Sigmoid colon (tissue), 7 donors: ENCODE data around the gene CTIF. TPM values are rescaled to one million over a fixed set of nuclear protein-coding genes. Genes with fewer than 3 reads are reported as not detected.

Source experiments
- DNase-seq: peaks from one replicate; pipeline ENCODE4 v3.0.0-alpha.2; 2019
- H3K27ac ChIP-seq, 4 donors: fragments of 200-600 bp; sonication (generic); one replicate each; pipeline ENCODE4 v1.5.1; 2016 to 2019; ENCODE audit warnings: mild to moderate bottlenecking in 1 of 4
- H3K27me3 ChIP-seq, 3 donors: fragments of 200-600 bp; sonication (generic); one replicate each; pipeline ENCODE4 v1.5.1; 2019; ENCODE audit warnings: mild to moderate bottlenecking in 1 of 3
- H3K36me3 ChIP-seq, 4 donors: fragments of 200-600 bp; sonication (generic); one replicate each; pipeline ENCODE4 v1.5.1; 2016 to 2019
- H3K4me1 ChIP-seq, 4 donors: fragments of 200-600 bp; sonication (generic); one replicate each; pipeline ENCODE4 v1.5.1; 2017 to 2019
- H3K4me3 ChIP-seq, 4 donors: fragments of 200-600 bp; sonication (generic); one replicate each; pipeline ENCODE4 v1.5.1; 2017 to 2019; ENCODE audit warnings: mild to moderate bottlenecking in 2 of 4, moderate library complexity in 1 of 4
- H3K9me3 ChIP-seq, 4 donors: fragments of 200-600 bp in 3 of 4; sonication (generic) in 3 of 4; one replicate each; pipeline versions ENCODE4 v1.5.1 to v1.6.1; 2013 to 2019
- CTCF ChIP-seq, 4 experiments: fragments of 450-650 bp in 3 of 4; fragments of 200-600 bp in 1 of 4; IDR thresholded peaks; one replicate each; pipeline ENCODE4 v1.5.1; 2016 to 2019; ENCODE audit warnings: antibody characterized with exemption in 4 of 4, mild to moderate bottlenecking in 3 of 4, moderate library complexity in 2 of 4
- EP300 ChIP-seq, 4 donors: sonication (generic); formaldehyde crosslinking; IDR thresholded peaks; one replicate each; pipeline ENCODE4 v1.6.1; 2017; ENCODE audit warnings: antibody characterized with exemption in 4 of 4
- POLR2A ChIP-seq, 2 donors: fragments of 450-650 bp; IDR thresholded peaks; one replicate each; pipeline ENCODE4 v1.6.1; 2016; ENCODE audit warnings: antibody characterized with exemption in 2 of 2, mild to moderate bottlenecking in 2 of 2, moderate library complexity in 2 of 2
- POLR2AphosphoS5 ChIP-seq, 4 donors: sonication (generic); formaldehyde crosslinking; IDR thresholded peaks; one replicate each; pipeline ENCODE4 v1.6.1; 2017; ENCODE audit warnings: antibody characterized with exemption in 4 of 4
- WGBS, 2 donors: extraction: QIAGEN DNeasy Blood & Tissue Kit; methylation state at CpG; one replicate each; pipeline ENCODE4 v1.1.7; 2013; 5-methylcytosine and 5-hydroxymethylcytosine counted together
- intact Hi-C: fragments of 100-400 bp; cut with DNase I; formaldehyde crosslinking; loops from one replicate; pipeline ENCODE4 v1.15.1; 2023
- polyA plus RNA-seq, 3 donors: library from polyadenylated mRNA; stranded (reverse); fragments of 200-250 nt; gene quantifications; one replicate each; pipeline ENCODE4 v1.2.3, GENCODE V29; 2013
- total RNA-seq, 4 donors: library from RNA; depleted of rRNA; stranded (reverse); fragments of >200 nt; gene quantifications; one replicate each; pipeline ENCODE4 v1.1.0, GENCODE V29; 2016
- donor health status: healthy with polysubstance abuse.
- donor health status: Bipolar disorder and iron deficiency.
- donor health status: healthy.

CTIF gene
- total and polyA plus RNA-seq, 7 donors, result 3.6 to 65.9 (median 22.5) TPM

GRCh38 chr18:48542513-48543181 is 3.8 kb downstream of the CTIF start:
- peak overlapping the region in 3 of 4 donors; percentile 77 to 98 (median 97) for H3K27ac ChIP-seq
- H3K27me3 ChIP-seq, result no peaks in the 10 kb centered on the region
- TF ChIP-seq POLR2A (IDR thresholded peaks at IDR 0.05), result no peak
- H3K36me3 ChIP-seq, result no peaks in the 10 kb centered on the region
- no peak overlapping the region for H3K4me3 ChIP-seq
- H3K9me3 ChIP-seq, result no peaks in the 10 kb centered on the region
- H3K4me1 ChIP-seq, result peaks cover 0 to 70% (median 69%) of the 10 kb centered on the region in 4 donors
- intact Hi-C loops, result loop anchor here (5.0 to 10.0 kb wide), 4 partner anchors 68 to 1742 kb away; partner anchors contain the start of genes ACAA2, CXXC1 and MBD1
- DNase-seq, result no peak
- WGBS, 2 donors, result 91 to 92% methylated on average over 7 of the region's 7 CpGs

- Histone ChIP-seq H3K36me3 (no peaks in the 10 kb centered on the region), H3K27ac (peak overlapping the region; percentile 17 to 98 (median 87)), H3K4me1 (peaks cover 0 to 73% (median 72%) of the 10 kb centered on the region in 4 donors), H3K9me3 (no peaks in the 10 kb centered on the region), H3K27me3 (no peaks in the 10 kb centered on the region), H3K4me3 (no peak overlapping the region)
- 66 to 86% methylated on average over 8 of the region's 8 CpGs for WGBS, 2 donors
- TF ChIP-seq POLR2AphosphoS5 (IDR thresholded peaks at IDR 0.05), result no peak
- no peak for TF ChIP-seq EP300 (IDR thresholded peaks at IDR 0.05)
- TF ChIP-seq CTCF (IDR thresholded peaks at IDR 0.05), result no peak
- no peak for TF ChIP-seq POLR2A (IDR thresholded peaks at IDR 0.05)
- intact Hi-C loops, result loop anchor here (5.0 to 10.0 kb wide), 4 partner anchors 68 to 1742 kb away; partner anchors contain the start of genes ACAA2, CXXC1 and MBD1
- no peak for DNase-seq
These were observed 4.4 kb downstream of the CTIF start for GRCh38 chr18:48543228-48543627.

GRCh38 chr18:48544116-48544515 is 5.3 kb downstream of the CTIF start:
- 93 to 96% methylated on average over 3 of the region's 3 CpGs for WGBS, 2 donors

GRCh38 chr18:48544661-48545415 is 6.0 kb downstream of the CTIF start:
- intact Hi-C loops, result loop anchor here (5.0 to 10.0 kb wide), 5 partner anchors 47 to 1740 kb away; partner anchors contain the start of genes ACAA2, CXXC1 and MBD1
- TF ChIP-seq POLR2A (IDR thresholded peaks at IDR 0.05), result no peak
- no peak for TF ChIP-seq CTCF (IDR thresholded peaks at IDR 0.05)
- TF ChIP-seq EP300 (IDR thresholded peaks at IDR 0.05), result no peak
- TF ChIP-seq POLR2AphosphoS5 (IDR thresholded peaks at IDR 0.05), result no peak
- Histone ChIP-seq H3K36me3 (no peaks in the 10 kb centered on the region), H3K27ac (peak overlapping the region; percentile 77 to 98 (median 89)), H3K4me3 (no peak overlapping the region), H3K9me3 (no peaks in the 10 kb centered on the region), H3K27me3 (no peaks in the 10 kb centered on the region), H3K4me1 (peaks cover 0 to 84% (median 79%) of the 10 kb centered on the region in 4 donors)
- WGBS, 2 donors, result 93 to 94% methylated on average over 16 of the region's 16 CpGs
- no peak for DNase-seq

More at GRCh38 chr18:48544116-48544515, 5.3 kb downstream of the CTIF start:
- Histone ChIP-seq H3K4me3 (no peak overlapping the region), H3K27ac (peak overlapping the region; percentile 77 to 98 (median 89)), H3K27me3 (no peaks in the 10 kb centered on the region), H3K36me3 (no peaks in the 10 kb centered on the region), H3K9me3 (no peaks in the 10 kb centered on the region), H3K4me1 (peaks cover 0 to 79% (median 78%) of the 10 kb centered on the region in 4 donors)
- intact Hi-C loops, result loop anchor here (5.0 to 10.0 kb wide), 4 partner anchors 69 to 1741 kb away; partner anchors contain the start of genes ACAA2, CXXC1 and MBD1
- TF ChIP-seq POLR2A (IDR thresholded peaks at IDR 0.05) (no peak), POLR2AphosphoS5 (IDR thresholded peaks at IDR 0.05) (no peak), CTCF (IDR thresholded peaks at IDR 0.05) (no peak), EP300 (IDR thresholded peaks at IDR 0.05) (no peak)
- no peak for DNase-seq
